Activated CD4-positive, alpha-beta T cell treated with anti-CD3 and anti-CD28 coated beads, Interleukin-2, amount 10 ng/mL, durations not matched to agents 24 days and 14 days (primary cell): Measurements from ENCODE around the gene NAALADL2. TPM values are rescaled to one million over a fixed set of nuclear protein-coding genes. Genes with fewer than 3 reads are reported as not detected.

Experiments
- DNase-seq: peaks from one replicate; pipeline ENCODE4 v3.0.0; 2022
- H3K27ac Mint-ChIP-seq: one replicate; pipeline ENCODE4 v1.8.0; 2022; ENCODE audit warnings: mild to moderate bottlenecking, mixed read lengths
- H3K27me3 Mint-ChIP-seq: one replicate; pipeline ENCODE4 v1.8.0; 2022; ENCODE audit warnings: mixed read lengths
- H3K36me3 Mint-ChIP-seq: one replicate; pipeline ENCODE4 v1.8.0; 2022; ENCODE audit warnings: low read depth, mild to moderate bottlenecking, mixed read lengths
- H3K4me1 Mint-ChIP-seq: one replicate; pipeline ENCODE4 v1.8.0; 2021; ENCODE audit warnings: mixed read lengths
- H3K4me3 Mint-ChIP-seq: one replicate; pipeline ENCODE4 v1.8.0; 2022; ENCODE audit warnings: mild to moderate bottlenecking, moderate library complexity, mixed read lengths
- H3K9me3 Mint-ChIP-seq: one replicate; pipeline ENCODE4 v1.8.0; 2021; ENCODE audit warnings: mixed read lengths
- intact Hi-C: fragments of 100-400 bp; cut with micrococcal nuclease; formaldehyde crosslinking; loops from one replicate; pipeline ENCODE4 v1.15.1; 2023
- total RNA-seq: library from RNA; stranded (reverse); gene quantifications from 2 replicates; pipeline ENCODE4 v1.2.3, GENCODE V29; 2022

NAALADL2 gene
- total RNA-seq, 1 donor from 2014 or later, result not detected

- DNase-seq, result no peak
- no peak overlapping the region for H3K27ac Mint-ChIP-seq
- no peaks in the 10 kb centered on the region for H3K36me3 Mint-ChIP-seq
- intact Hi-C loops, result no loop called here
- no peak overlapping the region for H3K4me3 Mint-ChIP-seq
- H3K27me3 Mint-ChIP-seq, result no peaks in the 10 kb centered on the region
- no peaks in the 10 kb centered on the region for H3K9me3 Mint-ChIP-seq
- H3K4me1 Mint-ChIP-seq, result no peaks in the 10 kb centered on the region
These were observed 452.8 kb downstream of the NAALADL2 start for GRCh38 chr3:175311946-175312345.

- Mint-ChIP-seq H3K36me3 (no peaks in the 10 kb centered on the region), H3K4me1 (no peaks in the 10 kb centered on the region), H3K27me3 (no peaks in the 10 kb centered on the region), H3K4me3 (no peak overlapping the region), H3K9me3 (no peaks in the 10 kb centered on the region), H3K27ac (no peak overlapping the region)
- DNase-seq, result no peak
- intact Hi-C loops, result no loop called here
These were observed 453.7 kb downstream of the NAALADL2 start for GRCh38 chr3:175312791-175313190.

GRCh38 chr3:175316799-175317198 is 457.7 kb downstream of the NAALADL2 start:
- Mint-ChIP-seq H3K9me3 (no peaks in the 10 kb centered on the region), H3K4me1 (no peaks in the 10 kb centered on the region), H3K27me3 (no peaks in the 10 kb centered on the region), H3K27ac (no peak overlapping the region), H3K36me3 (no peaks in the 10 kb centered on the region), H3K4me3 (no peak overlapping the region)
- DNase-seq, result no peak
- intact Hi-C loops, result no loop called here

- H3K27ac Mint-ChIP-seq, result no peak overlapping the region
- intact Hi-C loops, result no loop called here
- no peak overlapping the region for H3K4me3 Mint-ChIP-seq
- no peaks in the 10 kb centered on the region for H3K36me3 Mint-ChIP-seq
- no peaks in the 10 kb centered on the region for H3K27me3 Mint-ChIP-seq
- no peaks in the 10 kb centered on the region for H3K4me1 Mint-ChIP-seq
- peaks cover 6% of the 10 kb centered on the region for H3K9me3 Mint-ChIP-seq
- no peak for DNase-seq
These were observed 466.3 kb downstream of the NAALADL2 start for GRCh38 chr3:175325440-175325839.

GRCh38 chr3:175326041-175326440 is 466.9 kb downstream of the NAALADL2 start:
- Mint-ChIP-seq H3K27ac (no peak overlapping the region), H3K9me3 (peaks cover 6% of the 10 kb centered on the region), H3K4me1 (no peaks in the 10 kb centered on the region), H3K36me3 (no peaks in the 10 kb centered on the region), H3K27me3 (no peaks in the 10 kb centered on the region), H3K4me3 (no peak overlapping the region)
- no peak for DNase-seq
- intact Hi-C loops, result no loop called here

- no peak overlapping the region for H3K27ac Mint-ChIP-seq
- H3K4me1 Mint-ChIP-seq, result no peaks in the 10 kb centered on the region
- intact Hi-C loops, result no loop called here
These were observed 470.2 kb downstream of the NAALADL2 start for GRCh38 chr3:175329373-175329772.

GRCh38 chr3:175335229-175335628 is 476.1 kb downstream of the NAALADL2 start:
- Mint-ChIP-seq H3K27ac (no peak overlapping the region), H3K36me3 (no peaks in the 10 kb centered on the region), H3K4me1 (no peaks in the 10 kb centered on the region), H3K27me3 (no peaks in the 10 kb centered on the region), H3K4me3 (no peak overlapping the region), H3K9me3 (peaks cover 4% of the 10 kb centered on the region)
- intact Hi-C loops, result no loop called here
- no peak for DNase-seq

More at GRCh38 chr3:175329373-175329772, 470.2 kb downstream of the NAALADL2 start:
- Mint-ChIP-seq H3K36me3 (no peaks in the 10 kb centered on the region), H3K4me3 (no peak overlapping the region), H3K27me3 (no peaks in the 10 kb centered on the region), H3K9me3 (peaks cover 10% of the 10 kb centered on the region)
- no peak for DNase-seq

GRCh38 chr3:175336406-175337133 is 477.4 kb downstream of the NAALADL2 start:
- no peak overlapping the region for H3K27ac Mint-ChIP-seq
- H3K4me3 Mint-ChIP-seq, result no peak overlapping the region
- no peaks in the 10 kb centered on the region for H3K36me3 Mint-ChIP-seq
- H3K9me3 Mint-ChIP-seq, result no peaks in the 10 kb centered on the region
- intact Hi-C loops, result no loop called here
- no peaks in the 10 kb centered on the region for H3K4me1 Mint-ChIP-seq
- no peak for DNase-seq
- H3K27me3 Mint-ChIP-seq, result no peaks in the 10 kb centered on the region

GRCh38 chr3:175337631-175338030 is 478.5 kb downstream of the NAALADL2 start:
- no peaks in the 10 kb centered on the region for H3K27me3 Mint-ChIP-seq
- H3K27ac Mint-ChIP-seq, result no peak overlapping the region
- H3K9me3 Mint-ChIP-seq, result no peaks in the 10 kb centered on the region
- intact Hi-C loops, result no loop called here
- H3K4me3 Mint-ChIP-seq, result no peak overlapping the region
- no peaks in the 10 kb centered on the region for H3K4me1 Mint-ChIP-seq
- DNase-seq, result no peak
- H3K36me3 Mint-ChIP-seq, result no peaks in the 10 kb centered on the region

- no peak for DNase-seq
- no peaks in the 10 kb centered on the region for H3K9me3 Mint-ChIP-seq
- intact Hi-C loops, result no loop called here
- no peaks in the 10 kb centered on the region for H3K27me3 Mint-ChIP-seq
- no peaks in the 10 kb centered on the region for H3K4me1 Mint-ChIP-seq
- no peak overlapping the region for H3K4me3 Mint-ChIP-seq
- no peaks in the 10 kb centered on the region for H3K36me3 Mint-ChIP-seq
- H3K27ac Mint-ChIP-seq, result no peak overlapping the region
These were observed 479.8 kb downstream of the NAALADL2 start for GRCh38 chr3:175338775-175339535.

GRCh38 chr3:175340338-175341015 is 481.3 kb downstream of the NAALADL2 start:
- H3K27me3 Mint-ChIP-seq, result no peaks in the 10 kb centered on the region
- no peaks in the 10 kb centered on the region for H3K36me3 Mint-ChIP-seq
- H3K4me3 Mint-ChIP-seq, result no peak overlapping the region
- H3K9me3 Mint-ChIP-seq, result no peaks in the 10 kb centered on the region
- no peak for DNase-seq
- H3K4me1 Mint-ChIP-seq, result no peaks in the 10 kb centered on the region
- H3K27ac Mint-ChIP-seq, result no peak overlapping the region
- intact Hi-C loops, result no loop called here

GRCh38 chr3:175342196-175342595 is 483.1 kb downstream of the NAALADL2 start:
- no peak overlapping the region for H3K4me3 Mint-ChIP-seq
- H3K9me3 Mint-ChIP-seq, result no peaks in the 10 kb centered on the region
- intact Hi-C loops, result no loop called here
- H3K4me1 Mint-ChIP-seq, result no peaks in the 10 kb centered on the region
- no peak overlapping the region for H3K27ac Mint-ChIP-seq
- no peaks in the 10 kb centered on the region for H3K27me3 Mint-ChIP-seq
- no peak for DNase-seq
- H3K36me3 Mint-ChIP-seq, result no peaks in the 10 kb centered on the region

- Mint-ChIP-seq H3K36me3 (no peaks in the 10 kb centered on the region), H3K4me1 (no peaks in the 10 kb centered on the region), H3K9me3 (peaks cover 3% of the 10 kb centered on the region), H3K27me3 (no peaks in the 10 kb centered on the region), H3K27ac (no peak overlapping the region), H3K4me3 (no peak overlapping the region)
- DNase-seq, result no peak
- intact Hi-C loops, result no loop called here
These were observed 484.8 kb downstream of the NAALADL2 start for GRCh38 chr3:175343946-175344345.
